Measurements from ENCODE around the gene INSL3.
"Not testable (repeated sequence)": the region's sequence is repeated elsewhere in the genome, so short reads cannot be mapped to it uniquely, and the experiment has no call there.

The INSL3 gene

DNA sequence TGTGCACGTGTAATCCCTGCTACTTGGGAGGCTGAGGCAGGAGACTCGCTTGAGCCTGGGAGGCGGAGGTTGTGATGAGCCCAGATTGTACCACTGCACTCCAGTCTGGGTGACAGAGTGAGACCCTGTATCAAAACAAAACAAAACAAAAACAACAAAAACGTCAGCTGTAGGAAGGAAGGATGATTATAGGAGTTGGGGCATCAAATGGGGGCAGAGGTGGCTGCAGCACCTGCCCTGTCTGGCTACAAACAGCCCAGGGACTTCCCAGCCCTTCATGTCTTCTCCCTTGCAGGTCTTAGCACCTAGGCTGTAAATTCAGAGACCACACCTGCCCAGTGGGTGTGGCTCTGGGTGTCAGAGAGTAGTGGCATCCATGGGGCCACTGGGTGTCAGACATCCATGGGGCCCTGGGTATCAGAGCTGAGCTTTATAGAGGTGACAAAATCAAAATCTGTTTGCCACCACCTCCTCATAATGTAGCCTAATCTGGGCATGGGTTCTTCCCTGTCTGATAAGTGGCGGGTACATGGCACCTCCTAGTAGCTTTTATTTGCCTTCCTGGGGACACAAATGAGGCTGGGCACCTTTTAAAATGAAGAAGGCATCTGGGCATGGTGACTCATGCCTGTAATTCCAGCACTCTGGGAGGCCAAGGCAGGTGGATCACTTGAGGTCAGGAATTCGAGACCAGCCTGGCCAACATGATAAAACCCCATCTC, 31.1 kb downstream of the INSL3 start:
- no peak for DNase-seq (ENCODE audit: extremely low spot score, insufficient read length, low read depth)

DNA sequence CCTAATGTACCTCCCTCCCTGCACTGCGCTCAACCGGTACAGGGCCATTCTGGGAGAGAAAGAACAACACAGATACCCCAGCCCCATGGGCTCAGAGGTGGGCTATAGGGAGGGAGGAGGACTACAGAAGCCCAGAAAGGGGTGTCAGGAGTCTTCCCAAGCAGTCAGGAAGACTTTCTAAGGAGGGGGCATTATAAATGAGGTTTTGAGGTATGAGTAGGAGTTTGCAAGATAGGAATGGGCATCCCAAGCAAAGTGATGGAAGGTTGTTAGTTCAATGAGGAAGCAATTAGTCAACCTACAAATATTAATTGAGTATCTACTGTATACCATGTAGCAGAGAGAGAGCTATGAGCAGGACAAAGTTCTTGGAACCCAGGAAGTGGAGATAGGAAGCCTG, 32.7 kb downstream of the INSL3 start:
- DNase-seq (ENCODE audit: extremely low spot score, insufficient read length, low read depth) (no peak), FAIRE-seq (no peak)

More for the DNA sequence above, 31.1 kb downstream of the INSL3 start:
- no peak for FAIRE-seq

DNA sequence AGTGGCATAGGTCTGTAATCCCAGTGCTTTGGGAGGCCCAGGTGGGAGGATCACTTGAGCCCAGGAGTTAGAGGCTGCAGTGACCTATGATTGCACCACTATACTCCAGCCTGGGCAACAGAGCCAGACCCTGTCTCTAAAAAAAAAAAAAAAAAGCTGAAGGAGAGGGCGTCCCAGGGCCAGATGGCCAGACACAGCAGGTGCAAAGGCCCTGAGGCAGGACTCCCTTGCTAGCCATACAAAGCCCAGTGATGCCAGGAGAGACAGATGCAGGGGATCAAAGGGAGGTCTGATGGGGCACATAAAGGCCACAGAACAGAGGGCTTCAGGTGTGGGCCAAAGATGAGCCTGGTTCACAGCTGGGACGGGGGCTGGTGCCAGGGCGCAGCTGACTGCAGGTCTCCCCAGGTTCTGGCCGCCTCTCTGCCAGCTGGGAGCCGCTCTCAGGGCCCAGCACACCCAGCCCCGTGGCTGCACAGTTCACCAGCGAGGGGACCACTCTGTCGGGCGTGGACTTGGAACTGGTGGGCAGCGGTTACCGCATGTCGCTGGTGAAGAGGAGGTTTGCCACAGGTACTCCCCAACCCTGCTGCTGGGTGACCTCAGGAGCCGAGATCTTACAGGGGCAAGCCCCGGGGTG, 33.9 kb downstream of the INSL3 start:
- DNase-seq (ENCODE audit: extremely low spot score, insufficient read length, low read depth): no peak
- FAIRE-seq: no peak

DNA sequence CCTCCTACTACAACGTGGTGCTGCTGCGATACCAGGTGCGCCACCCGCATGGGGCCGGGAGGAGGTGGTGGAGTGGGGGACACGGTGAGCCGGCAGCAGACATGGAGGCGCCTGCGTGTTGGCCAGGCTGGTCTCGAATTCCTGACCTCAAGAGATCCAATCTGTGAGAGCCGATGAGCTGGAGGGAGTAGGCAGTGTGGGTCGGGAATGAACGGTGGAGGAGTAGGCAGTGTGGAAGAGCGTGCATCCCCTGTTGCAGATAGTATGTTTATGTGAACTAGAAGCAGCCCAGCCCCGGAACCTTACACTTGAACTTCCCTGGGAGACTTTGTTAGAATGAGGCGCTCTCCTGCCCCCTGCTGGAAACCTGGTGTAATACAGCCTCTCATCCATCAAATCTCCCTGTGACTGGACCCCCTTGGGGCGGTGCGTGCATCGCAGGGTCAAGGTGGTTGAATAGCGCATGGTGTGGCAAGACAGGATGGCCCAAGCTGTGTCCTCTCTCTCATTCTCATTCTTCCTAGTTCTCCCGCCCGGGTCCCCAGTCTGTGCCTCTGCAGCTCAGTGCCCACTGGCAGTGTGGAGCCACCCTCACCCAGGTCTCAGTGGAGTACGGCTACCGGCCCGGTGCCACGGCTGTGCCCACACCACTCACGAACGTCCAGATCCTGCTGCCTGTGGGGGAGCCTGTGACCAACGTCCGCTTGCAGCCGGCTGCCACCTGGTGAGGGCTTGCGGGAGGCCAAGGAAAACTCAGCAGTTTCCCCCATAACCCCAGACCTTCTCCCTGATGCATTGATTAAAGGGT, 36.9 kb downstream of the INSL3 start:
- DNase-seq (ENCODE audit: extremely low spot score, insufficient read length, low read depth) (peak; percentile 70), FAIRE-seq (peak; percentile 78)

DNA sequence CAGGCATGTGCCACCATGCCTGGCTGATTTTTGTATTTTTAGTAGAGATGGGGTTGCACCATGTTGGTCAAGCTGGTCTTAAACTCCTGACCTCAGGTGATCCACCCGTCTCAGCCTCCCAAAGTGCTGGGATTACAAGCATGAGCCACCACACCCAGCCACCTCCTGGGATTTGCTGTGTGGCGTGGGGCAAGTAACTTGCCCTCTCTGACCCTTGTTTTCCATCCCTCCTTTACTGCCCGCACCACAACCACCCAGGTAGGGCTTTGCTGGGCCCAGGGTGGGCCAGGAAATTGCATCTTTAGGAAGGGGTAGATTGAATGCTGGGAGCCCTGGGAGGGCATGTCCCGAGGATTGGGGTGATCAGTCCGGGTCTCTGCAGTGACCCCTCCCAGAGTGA, 37.6 kb downstream of the INSL3 start:
- not testable (repeated sequence) for DNase-seq (ENCODE audit: extremely low spot score, insufficient read length, low read depth); FAIRE-seq

DNA sequence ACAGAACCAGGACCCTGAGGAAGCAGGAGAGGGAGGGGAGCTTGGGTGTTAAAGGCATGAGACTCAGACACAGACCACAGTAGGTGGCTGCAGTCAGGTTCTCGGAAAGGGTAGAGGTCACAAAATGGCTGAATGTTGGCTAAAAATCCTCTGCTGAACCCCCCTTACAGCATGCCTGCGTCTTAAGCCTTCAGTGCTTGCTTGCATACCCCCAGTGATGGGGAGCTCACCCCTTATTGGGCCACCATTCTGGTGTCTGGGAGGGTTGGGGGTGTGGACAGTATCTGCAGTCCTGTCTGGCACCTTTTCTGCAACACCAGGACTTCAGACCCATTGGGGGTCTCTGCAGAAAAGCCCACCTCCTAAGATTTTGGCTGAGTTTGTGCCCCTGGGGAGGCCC, 40.5 kb downstream of the INSL3 start:
- no peak for DNase-seq (ENCODE audit: extremely low spot score, insufficient read length, low read depth)
- no peak for FAIRE-seq

DNA sequence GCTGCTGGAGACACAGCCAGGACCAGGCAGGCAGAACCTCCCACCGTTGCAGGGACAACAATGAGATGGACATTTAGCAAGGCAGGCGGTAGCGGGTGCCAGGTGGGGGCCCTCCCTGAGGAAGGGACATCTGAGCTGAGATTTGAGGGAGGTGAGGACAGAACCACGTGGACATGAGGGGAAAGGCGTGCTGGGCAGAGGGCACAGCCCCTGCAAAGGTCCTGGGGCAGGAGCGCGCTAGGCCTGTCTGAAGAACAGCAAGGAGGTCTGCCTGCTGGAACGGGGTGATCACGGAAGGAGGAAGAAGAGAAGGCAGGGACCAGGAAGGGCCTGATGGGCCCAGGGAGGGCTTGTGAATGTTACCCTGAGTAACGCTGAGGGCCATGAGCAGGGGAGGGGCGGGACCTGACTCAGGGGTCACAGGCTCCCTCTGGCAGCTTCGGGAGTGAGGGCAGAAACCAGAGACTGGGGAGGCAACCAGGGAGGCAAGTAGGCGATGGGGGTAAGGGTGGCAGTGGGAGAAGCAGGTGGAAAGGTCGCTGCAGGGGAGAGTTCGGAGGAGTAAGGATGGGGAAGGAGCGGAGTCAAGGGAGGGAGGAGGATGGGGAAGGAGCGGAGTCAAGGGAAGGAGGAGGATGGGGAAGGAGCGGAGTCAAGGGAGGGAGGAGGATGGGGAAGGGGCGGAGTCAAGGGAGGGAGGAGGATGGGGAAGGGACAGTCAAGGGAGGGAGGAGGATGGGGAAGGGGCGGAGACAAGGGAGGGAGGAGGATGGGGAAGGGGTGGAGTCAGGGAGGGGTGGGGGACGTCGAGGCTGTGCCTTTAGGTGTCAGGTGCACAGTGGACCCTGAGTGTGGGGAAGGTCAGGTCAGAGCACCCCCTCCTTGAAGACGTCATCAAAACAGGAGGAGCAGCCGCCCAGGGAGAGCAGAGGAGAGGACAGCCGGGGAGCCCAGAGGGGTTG, 42.1 kb downstream of the INSL3 start:
- FAIRE-seq: no peak
- no peak for DNase-seq (ENCODE audit: extremely low spot score, insufficient read length, low read depth)

DNA sequence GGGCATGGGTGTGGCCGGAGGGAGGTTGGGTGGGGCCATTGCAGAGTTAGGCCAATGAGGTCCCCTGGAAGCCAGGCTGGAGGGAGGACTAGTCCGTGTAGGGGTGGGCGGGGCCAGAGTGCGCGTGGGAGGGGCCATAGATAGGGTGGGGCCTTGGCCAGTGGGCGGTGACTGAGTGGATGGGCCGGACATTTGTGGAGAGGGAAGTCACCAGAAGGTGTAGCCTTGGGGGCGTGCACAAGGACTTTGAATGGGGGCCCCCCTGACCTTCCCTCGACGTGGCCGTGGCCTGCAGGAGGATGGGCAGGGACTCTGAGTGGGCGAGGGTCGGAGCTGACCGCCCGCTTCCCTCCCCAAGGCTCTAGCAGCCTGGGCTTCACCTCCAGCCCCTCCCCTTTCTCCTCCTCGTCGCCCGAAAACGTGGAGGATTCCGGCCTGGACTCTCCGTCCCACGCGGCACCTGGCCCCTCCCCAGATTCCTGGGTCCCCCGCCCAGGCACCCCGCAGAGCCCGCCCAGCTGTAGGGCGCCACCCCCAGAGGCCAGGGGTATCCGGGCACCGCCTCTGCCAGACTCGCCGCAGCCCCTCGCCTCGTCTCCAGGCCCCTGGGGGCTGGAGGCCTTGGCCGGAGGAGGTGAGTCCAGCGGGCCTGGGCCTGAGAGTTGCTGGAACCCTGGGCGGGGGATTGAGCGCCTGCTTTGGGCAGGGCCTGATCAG, 42.9 kb downstream of the INSL3 start:
- DNase-seq (ENCODE audit: extremely low spot score, insufficient read length, low read depth): no peak

DNA sequence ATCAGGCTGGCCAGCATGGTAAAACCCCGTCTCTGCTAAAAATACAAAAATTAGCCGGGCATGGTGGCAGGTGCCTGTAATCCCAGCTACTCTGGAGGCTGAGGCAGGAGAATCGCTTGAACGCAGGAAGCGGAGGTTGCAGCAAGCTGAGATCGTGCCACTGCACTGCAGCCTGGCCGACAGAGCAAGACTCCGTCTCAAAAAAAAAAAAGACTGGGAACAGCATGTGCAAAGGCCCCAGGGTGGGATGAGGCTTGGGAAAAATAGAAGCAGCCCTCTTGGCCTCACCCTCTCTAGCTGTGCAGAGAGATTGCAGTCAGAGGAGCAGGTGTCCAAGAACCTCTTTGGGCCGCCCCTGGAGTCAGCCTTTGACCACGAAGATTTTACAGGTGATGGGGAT, 43.5 kb downstream of the INSL3 start:
- not testable (repeated sequence) for FAIRE-seq; DNase-seq (ENCODE audit: extremely low spot score, insufficient read length, low read depth)

More for the DNA sequence above, 42.9 kb downstream of the INSL3 start:
- peak; percentile 56 for FAIRE-seq

DNA sequence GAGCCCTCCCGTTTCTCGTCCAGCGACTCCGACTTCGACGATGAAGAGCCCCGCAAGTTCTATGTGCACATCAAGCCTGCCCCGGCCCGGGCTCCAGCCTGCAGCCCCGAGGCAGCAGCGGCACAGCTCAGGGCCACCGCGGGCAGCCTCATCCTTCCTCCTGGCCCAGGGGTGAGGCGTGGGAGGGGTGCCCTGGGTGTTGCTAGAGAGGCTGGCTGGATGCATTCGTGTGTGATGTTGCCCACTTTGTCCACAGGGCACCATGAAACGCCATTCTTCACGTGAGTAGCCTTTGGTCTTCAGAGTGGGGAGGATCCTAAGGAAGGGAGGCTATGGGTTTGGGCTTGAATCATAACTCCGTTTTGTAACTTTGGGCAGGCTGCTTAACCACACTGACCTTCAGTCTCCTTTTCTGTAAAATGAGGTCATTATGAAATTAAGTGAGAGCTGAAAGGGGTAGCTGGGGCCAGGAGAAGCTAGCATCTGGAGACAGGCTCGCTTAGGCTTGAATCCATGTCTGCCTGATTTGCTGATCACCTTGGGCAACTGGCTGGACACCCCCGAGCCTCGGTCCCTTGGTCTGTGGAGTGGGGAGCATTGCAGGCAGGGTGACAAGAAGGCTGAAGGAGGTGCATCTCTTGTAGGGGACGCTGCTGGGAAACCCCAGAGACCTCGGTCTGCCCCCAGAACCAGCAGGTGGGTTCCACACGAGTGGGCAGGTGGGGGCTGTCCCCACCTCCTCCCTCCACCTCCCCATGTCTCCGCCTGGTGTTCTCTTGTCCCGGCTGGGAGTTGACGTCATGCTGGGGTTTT, 45.1 kb downstream of the INSL3 start:
- FAIRE-seq: peak; percentile 90
- peak; percentile 67 for DNase-seq (ENCODE audit: extremely low spot score, insufficient read length, low read depth)

DNA sequence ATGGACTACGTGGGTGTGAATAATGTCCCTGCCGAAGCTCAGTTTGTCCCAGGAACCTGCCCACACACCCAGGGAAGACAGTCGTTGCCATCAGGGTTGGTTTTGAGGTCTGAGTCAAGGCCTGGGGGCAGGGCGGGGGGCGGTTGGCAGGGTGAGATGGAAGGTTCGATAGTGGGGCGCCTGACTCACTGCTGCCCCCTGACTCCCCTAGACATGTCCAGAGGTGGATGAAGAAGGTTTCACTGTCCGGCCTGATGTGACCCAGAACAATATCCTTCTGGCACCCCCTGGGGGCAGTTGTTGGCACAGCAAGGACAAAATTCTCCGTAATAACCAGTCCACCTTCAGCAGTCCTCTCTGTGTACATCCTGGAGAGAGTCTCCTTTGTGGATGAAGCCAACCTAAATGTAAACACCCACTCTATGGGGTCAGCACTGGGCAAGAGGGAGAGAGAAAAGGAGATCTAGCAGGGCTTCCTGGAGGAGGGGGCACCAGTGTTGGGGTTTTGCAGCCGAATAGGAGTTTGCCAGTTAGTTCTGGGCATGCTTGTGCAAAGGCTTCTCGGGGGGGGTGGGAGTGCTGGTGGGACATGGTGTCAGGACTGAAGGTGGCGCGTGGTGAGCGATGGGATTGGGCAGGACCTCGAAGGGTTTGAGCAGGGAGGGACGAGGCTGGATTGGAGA, 45.9 kb downstream of the INSL3 start:
- FAIRE-seq (peak; percentile 18), DNase-seq (ENCODE audit: extremely low spot score, insufficient read length, low read depth) (no peak)

DNA sequence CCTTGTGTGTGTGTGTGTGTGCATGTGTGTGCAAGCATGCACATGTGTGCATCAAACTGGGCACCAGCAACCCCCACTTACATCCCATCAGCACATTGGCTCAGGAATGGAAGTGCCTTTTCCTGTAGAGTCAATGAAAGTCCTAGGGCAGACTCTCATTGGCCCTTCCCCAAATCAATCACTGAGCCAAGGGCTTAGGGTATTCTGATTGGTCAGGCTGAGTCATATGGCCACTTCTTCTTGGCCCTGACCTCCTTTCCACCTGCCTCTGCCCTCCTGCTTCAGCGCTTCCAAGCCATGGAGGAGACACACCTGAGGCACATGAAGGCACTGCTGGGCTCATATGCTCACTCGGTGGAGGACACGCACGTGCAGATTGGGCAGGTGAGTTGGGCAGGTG, 49.1 kb downstream of the INSL3 start:
- no peak for DNase-seq (ENCODE audit: extremely low spot score, insufficient read length, low read depth)
- no peak for FAIRE-seq

DNA sequence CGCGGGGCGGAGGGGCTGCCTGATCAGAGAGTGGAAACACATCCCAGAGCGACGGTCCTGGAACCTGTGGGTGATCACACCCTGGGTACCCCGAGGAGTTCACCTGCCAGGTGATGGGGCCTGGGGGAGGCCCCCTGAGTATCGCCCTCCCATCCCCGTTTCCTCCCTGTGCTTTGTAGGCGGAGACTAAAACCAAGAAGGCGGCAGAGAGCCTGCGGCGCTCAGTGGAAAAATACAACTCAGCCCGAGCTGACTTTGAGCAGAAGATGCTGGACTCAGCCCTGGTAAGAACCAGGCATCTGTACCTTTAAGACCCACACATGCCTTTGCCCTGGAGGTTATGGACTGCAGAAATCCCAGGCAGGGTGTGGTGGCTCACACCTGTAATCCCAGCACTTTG, 50.7 kb downstream of the INSL3 start:
- DNase-seq (ENCODE audit: extremely low spot score, insufficient read length, low read depth) (no peak), FAIRE-seq (no peak)

DNA sequence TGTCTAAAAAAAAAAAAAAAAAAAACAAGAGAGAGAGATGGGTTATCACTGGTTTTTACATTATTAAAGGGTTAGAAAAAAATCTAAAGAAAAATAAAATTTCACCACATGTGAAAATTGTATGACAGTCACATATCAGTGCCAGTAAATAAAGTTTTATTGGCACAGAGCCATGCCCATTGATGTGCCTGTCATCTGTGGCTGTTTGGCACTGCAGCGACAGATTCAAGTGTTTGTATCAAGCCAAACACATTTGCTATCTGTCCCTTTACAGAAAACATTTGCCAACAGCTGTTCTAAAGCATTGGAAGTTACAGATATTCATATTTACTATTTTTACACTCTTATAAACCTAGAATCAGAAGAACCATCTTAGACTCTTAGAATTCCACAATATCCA, 53.8 kb downstream of the INSL3 start:
- no peak for DNase-seq (ENCODE audit: extremely low spot score, insufficient read length, low read depth)
- no peak for FAIRE-seq

DNA sequence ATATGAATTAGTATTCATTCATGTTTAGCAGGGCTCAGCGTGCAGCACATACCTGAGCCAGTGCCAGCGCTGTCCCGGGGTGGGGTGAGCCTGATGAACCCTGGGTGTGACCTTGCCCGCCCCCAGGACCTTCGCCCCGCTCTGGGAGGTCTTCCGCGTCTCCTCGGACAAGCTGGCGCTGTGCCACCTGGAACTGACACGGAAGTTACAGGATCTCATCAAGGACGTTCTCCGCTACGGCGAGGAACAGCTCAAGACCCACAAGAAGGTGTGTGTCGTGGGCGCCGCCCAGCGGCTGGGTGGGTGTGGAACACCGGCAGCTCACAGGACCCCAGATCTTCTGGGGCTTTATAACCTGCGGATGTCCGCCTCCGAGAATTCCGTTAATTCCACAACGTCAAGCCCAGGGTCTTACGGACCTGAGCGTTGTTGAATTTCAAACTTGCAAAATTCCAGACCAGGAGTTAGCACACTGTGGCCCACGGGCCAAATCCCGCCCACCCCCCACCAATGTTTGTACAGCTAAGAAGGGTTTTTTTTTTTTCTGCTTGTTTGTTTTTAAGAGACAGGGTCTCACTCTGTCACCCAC, 54.7 kb downstream of the INSL3 start:
- no peak for DNase-seq (ENCODE audit: extremely low spot score, insufficient read length, low read depth)
- peak; percentile 82 for FAIRE-seq

All from GM18507 (cell line).